SK-N-DZ (cell line): ENCODE data around the gene TBL1XR1.
"Not testable (repeated sequence)": the region's sequence is repeated elsewhere in the genome, so short reads cannot be mapped to it uniquely, and the experiment has no call there.

ENCODE experiments used
- DNase-seq: peaks from one replicate; pipeline ENCODE4 v3.0.0-alpha.2; 2015; ENCODE audit warnings: low spot score

The TBL1XR1 gene

GRCh38 chr3:177184602-177185001, 12.7 kb downstream of the TBL1XR1 start:
- DNase-seq, result not testable (repeated sequence)

DNA sequence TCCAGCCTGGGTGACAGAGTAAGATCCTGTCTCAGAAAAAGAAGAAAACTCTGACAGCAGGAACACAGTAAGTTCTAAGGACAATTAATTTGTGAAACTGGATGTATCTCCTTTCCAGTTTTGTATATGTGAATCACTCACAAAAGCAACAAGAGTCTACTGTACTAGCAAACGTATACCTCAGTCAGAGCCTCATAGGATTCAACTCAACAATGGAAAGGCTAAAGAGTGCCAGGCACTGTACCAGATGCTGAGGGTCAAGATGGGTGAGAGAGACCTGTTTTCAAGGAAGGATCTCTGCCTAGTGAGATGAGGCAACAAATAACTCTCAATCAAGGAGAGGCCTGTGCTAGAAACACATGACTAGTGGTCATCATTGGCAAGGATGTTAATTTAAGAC, 14.9 kb downstream of the TBL1XR1 start:
- no peak for DNase-seq

- no peak for DNase-seq
These were observed 15.9 kb downstream of the TBL1XR1 start for GRCh38 chr3:177181418-177181817.

GRCh38 chr3:177180506-177180905, 16.8 kb downstream of the TBL1XR1 start:
- DNase-seq, result no peak

DNA sequence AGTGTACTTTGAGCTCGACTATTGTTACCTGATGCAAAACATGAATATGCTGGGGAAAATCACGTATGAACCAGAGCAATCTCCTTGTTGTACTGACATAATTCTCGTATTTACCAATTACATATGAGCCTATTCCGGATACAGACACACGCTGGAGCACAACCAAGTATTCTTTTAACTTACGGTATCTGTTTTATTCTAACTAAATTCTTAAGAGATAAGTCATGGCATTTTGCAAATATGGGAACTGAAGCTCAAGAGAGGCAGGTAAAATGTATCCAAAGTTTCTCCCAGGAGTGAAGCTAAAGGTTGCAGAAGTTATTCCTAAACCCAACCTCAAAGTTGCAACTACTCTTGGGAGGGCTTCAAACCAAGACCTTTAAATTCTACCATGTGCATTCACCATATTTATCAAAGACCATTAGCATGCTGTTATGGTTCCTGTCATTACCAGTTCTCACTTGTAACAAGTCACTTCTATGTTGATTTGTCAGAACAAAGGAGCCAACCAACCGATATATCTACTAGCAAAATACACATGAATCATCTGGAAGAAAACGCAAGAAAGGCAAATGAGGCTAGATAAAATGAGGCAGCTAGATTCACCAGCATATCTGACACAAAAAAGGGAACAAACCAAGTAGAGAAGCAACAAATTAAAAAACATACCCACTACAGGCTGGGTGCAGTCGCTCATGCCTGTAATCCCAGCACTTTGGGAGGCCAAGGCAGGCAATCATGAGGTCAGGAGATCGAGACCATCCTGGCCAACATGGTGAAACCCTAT, 17.8 kb downstream of the TBL1XR1 start:
- no peak for DNase-seq

DNA sequence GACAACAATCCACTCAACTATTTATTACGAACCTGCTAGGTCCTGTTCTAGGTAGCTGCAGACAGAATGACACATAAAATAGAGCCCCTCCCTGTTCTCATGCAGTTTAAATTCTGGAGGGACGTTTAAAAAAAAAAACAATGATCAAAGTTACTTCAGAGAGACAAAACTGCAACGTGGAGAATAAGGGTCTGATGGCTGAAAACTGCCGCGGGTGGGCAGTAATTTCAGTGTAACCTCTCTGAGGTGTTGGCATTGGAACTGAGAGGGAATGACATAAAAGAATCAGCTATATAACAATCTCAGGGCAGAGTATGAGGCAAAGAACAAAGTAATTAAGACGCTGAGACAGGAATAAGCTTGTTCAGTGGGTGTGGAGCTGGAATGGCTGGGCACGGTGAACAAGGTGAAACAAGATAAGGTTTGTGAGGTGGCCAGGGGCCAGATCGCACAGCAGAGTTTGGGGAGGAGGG, 19.5 kb downstream of the TBL1XR1 start:
- DNase-seq, result no peak

DNA sequence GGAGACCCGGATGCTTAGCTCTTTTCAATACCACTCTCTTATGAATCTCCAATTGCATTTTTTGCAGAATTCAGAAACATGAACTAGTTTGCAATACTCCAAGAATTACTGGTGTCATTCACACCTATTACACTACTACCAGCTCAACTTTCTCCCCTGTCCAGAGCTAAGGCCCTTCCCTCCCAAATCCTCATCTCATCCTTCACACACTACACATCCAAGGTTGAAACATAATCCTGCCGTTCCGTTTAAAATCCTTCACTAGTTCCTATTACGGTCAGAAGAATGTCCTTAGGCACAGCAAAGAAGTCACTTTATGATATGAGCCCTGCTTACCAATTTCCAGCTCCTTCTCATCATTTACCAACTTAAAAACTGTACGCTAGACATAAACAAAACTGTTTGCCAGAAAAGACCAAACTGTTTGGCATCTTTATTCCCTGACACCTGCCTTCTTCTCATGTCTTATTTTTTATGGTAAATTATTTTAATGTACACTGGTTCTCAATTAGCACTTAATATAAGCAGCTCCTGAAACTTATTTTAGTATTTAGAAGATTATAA, 22.6 kb downstream of the TBL1XR1 start:
- DNase-seq, result no peak

DNA sequence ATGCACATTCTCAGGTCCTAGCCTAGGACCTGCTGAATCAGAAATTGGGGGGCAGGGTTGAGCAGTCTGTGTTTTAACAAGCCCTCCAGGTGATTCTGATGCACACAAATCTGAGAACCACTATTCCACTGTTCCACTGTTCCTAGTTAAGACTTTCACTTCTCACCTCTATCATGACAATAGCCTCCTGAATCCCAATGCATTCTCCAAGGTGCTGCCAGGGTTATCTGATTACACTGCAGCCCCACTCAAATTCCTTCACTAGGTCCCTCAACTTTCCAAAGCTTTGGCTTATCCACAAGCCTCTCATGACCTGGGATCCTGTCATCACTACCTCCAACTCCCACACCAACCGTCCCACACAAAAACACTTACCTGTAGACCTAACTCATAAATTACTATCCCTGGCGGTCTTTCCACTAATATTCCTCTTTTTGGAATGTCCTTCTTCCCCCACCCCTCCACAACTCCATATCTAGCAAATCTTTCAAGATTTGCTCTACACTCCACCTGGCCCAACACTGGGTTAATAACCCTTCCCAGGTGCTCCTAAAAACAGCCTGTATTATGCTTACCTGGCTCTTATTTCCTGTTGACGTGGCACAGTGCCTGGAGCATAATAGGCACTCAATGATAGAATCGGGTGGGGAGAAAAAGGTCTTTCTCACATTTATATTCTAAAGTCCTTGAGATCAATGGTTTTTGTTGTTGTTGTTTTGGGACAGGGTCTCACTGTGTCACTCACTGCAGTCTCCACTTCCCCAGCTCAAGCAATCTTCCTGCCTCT, 27.2 kb downstream of the TBL1XR1 start:
- no peak for DNase-seq

DNA sequence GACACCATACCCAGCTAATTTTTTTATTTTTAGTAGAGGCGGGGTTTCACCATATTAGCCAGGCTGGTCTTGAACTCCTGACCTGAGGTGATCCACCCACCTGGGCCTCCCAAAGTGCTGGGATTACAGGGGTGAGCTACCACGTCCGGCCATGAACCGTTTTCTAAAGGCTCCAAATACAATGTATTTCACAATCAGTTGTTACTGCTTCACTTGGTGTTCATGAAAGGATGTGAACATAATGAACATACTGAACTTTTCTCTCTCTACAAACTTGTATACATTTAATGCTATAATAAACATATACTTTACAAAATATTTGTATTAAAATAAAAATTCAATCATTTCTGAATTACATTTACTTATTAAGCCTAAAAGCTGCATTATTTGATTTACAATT, 28.9 kb downstream of the TBL1XR1 start:
- no peak for DNase-seq

- DNase-seq, result no peak
These were observed 34.5 kb downstream of the TBL1XR1 start for GRCh38 chr3:177162742-177163141.

- not testable (repeated sequence) for DNase-seq
These were observed 35.7 kb downstream of the TBL1XR1 start for GRCh38 chr3:177161603-177162002.

DNA sequence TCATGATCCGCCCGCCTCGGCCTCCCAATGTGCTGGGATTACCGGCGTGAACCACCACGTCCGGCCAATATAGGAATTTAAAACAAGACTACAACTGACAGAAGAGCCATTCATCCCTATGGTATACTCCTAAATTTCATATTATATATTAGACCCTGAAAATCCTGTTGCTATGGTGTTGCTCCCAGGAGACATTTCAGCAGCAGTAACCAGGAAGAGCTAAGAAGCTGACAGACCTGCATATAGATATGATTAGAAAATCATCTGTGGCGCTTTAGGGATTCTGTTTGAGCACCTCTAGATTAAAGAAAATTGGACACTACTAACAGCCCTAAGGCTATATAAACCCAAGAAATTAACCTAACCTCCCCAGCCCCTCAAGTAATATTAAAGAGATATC, 38.8 kb downstream of the TBL1XR1 start:
- DNase-seq, result no peak

GRCh38 chr3:177157492-177157891, 39.8 kb downstream of the TBL1XR1 start:
- DNase-seq, result no peak

- no peak for DNase-seq
These were observed 42.5 kb downstream of the TBL1XR1 start for GRCh38 chr3:177154733-177155132.

DNA sequence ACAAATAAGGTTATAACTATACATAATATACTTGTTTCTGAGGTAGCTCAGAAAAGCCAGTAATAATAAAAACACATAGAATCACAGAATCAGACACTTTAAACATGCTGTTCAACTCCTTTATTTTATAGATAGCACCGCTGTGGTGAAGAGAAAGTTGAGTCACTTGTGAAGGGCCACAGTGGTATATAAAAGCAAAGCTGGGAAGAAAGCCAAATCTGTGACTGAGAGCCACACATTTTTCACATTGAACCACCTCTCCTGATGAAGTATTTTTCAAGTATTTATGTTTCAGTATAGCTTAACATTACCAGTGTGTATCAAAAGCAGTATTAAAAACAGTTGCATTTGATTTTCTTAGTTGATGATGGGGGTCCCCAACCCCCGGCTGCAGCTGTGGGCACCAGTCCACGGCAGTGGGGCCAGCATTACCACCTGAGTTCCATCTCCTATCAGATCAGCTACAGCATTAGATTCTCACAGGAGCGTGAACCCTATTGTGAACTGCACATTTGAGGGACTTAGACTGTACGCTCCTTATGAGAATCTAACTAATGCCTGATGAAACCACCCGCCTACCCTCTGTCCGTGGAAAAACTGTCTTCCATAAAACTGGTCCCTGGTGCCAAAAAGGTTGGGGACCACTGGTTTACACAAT, 46.2 kb downstream of the TBL1XR1 start:
- DNase-seq, result no peak

GRCh38 chr3:177150218-177150916, 46.9 kb downstream of the TBL1XR1 start:
- no peak for DNase-seq

GRCh38 chr3:177149106-177149505, 48.2 kb downstream of the TBL1XR1 start:
- DNase-seq, result no peak

- DNase-seq, result no peak
These were observed 49.5 kb downstream of the TBL1XR1 start for GRCh38 chr3:177147790-177148189.

GRCh38 chr3:177146646-177147045, 50.6 kb downstream of the TBL1XR1 start:
- DNase-seq, result no peak

GRCh38 chr3:177145954-177146353, 51.3 kb downstream of the TBL1XR1 start:
- no peak for DNase-seq

- DNase-seq, result no peak
These were observed 51.9 kb downstream of the TBL1XR1 start for GRCh38 chr3:177145381-177145780.
